Bronchial epithelial cell (primary cell): ENCODE measurements around the gene TSPAN15. TPM values are rescaled to one million over a fixed set of nuclear protein-coding genes. Genes with fewer than 3 reads are reported as not detected.

ENCODE experiments used
- DNase-seq: peaks from one replicate; pipeline ENCODE4 v3.0.0-alpha.2; 2010; ENCODE audit warnings: low read depth
- FAIRE-seq: peaks from 2 replicates; lab custom pipeline; 2011; peaks lifted over from hg19 to GRCh38; lab: Jason Lieb, UNC
- H3K27me3 ChIP-seq: 2 replicates; pipeline ENCODE4 v1.5.1; 2011; ENCODE audit warnings: low read length; ENCODE audit not compliant: control insufficient read depth, insufficient read depth
- H3K36me3 ChIP-seq: 2 replicates; pipeline ENCODE4 v1.5.1; 2011; ENCODE audit warnings: low read length; ENCODE audit not compliant: control insufficient read depth, insufficient read depth
- H3K4me3 ChIP-seq: 2 replicates; pipeline ENCODE4 v1.5.1; 2011; ENCODE audit warnings: mild to moderate bottlenecking, low read depth, low read length, control low read depth
- total RNA-seq: library from RNA; depleted of rRNA; stranded (reverse); fragments of >200 nt; gene quantifications from 2 replicates; pipeline ENCODE4 v1.2.1, GENCODE V29; 2014
- TF ChIP-seq, protein P1 (sequence below): IDR thresholded peaks from 2 replicates; pipeline ENCODE4 v1.5.1; 2011; ENCODE audit warnings: mild to moderate bottlenecking, moderate library complexity, low read length, control low read depth, inconsistent platforms; ENCODE audit not compliant: insufficient read depth, severe bottlenecking

The TSPAN15 gene
- total RNA-seq, 1 donor from 2014 or later: 12.1 TPM

DNA sequence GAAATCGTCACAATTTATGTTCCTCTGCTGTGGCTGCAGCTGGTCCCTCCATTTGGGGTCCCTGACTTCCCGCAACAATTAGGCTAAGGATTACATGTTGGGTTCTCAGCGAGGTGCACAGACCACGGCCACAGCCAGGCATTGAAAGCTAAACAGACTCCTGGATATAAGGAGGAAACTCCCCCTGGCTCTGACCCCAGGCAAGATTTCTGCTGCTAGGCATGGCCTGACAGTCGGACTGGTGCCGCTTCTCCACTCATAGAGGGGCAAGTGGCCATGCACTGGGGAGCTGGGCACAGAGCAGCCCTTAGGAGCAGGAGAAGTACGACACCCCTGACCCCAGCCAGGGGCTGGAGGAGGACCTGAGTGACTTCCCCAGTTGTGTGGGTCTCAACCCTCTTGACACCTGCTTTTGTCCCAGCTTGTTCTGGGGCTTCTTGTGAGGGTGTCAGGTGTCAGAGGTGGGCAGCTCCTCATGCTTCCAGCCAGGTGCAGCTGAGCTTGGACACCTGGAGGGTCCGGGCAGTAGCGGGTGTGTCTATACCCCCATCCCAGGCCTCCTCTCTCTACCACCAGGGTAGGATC is 38.3 kb downstream of the TSPAN15 start:
- H3K4me3 ChIP-seq: no peak overlapping the region
- H3K36me3 ChIP-seq: no peaks in the 10 kb centered on the region
- DNase-seq: no peak
- TF ChIP-seq, protein P1, sequence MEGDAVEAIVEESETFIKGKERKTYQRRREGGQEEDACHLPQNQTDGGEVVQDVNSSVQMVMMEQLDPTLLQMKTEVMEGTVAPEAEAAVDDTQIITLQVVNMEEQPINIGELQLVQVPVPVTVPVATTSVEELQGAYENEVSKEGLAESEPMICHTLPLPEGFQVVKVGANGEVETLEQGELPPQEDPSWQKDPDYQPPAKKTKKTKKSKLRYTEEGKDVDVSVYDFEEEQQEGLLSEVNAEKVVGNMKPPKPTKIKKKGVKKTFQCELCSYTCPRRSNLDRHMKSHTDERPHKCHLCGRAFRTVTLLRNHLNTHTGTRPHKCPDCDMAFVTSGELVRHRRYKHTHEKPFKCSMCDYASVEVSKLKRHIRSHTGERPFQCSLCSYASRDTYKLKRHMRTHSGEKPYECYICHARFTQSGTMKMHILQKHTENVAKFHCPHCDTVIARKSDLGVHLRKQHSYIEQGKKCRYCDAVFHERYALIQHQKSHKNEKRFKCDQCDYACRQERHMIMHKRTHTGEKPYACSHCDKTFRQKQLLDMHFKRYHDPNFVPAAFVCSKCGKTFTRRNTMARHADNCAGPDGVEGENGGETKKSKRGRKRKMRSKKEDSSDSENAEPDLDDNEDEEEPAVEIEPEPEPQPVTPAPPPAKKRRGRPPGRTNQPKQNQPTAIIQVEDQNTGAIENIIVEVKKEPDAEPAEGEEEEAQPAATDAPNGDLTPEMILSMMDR: no peak
- peak; percentile 60 for FAIRE-seq
- no peaks in the 10 kb centered on the region for H3K27me3 ChIP-seq

DNA sequence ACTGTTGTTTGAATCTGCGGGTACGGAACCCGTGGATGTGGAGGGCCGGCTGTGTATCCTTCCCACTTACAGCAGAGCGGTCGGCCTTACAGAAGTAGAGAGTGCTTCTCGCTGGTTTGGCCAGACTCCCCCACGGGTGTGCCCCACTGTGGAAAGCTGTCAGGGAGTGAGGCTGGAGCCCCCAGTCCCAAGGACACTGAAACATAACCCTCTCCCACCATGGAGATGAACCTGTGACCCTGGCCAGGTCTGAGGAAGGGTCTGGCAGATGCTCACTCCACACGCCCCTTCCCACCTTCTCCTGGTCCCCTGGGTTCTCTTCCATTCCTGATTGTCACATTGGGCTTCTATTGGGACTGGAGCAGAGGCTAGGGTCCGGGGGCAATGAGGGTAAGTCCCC is 39.6 kb downstream of the TSPAN15 start:
- DNase-seq (no peak), FAIRE-seq (no peak)
- Histone ChIP-seq H3K4me3 (no peak overlapping the region), H3K36me3 (no peaks in the 10 kb centered on the region), H3K27me3 (no peaks in the 10 kb centered on the region)
- TF ChIP-seq, protein P1: no peak

DNA sequence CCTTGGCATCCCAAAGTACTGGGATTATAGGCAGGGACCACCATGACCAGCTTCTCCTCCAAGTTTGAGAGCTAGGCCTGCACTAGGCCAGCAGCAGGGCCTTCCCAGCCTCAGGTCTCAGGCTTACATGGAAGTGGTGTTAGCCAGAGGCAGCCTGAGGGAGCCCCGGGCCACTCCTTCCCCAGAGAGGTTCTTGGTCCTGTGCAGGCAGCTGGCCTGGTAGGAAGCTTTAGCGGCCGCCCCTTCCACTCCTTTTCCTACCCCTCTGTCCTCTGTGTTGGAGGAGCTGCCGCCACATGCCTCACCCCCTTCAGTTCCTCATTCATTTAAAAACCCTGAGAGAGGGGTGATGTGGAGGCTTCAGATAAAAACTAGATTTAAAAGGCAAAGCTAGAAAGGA is 40.3 kb downstream of the TSPAN15 start:
- Histone ChIP-seq H3K4me3 (no peak overlapping the region), H3K27me3 (no peaks in the 10 kb centered on the region), H3K36me3 (no peaks in the 10 kb centered on the region)
- DNase-seq (no peak), FAIRE-seq (no peak)
- TF ChIP-seq, protein P1: no peak

DNA sequence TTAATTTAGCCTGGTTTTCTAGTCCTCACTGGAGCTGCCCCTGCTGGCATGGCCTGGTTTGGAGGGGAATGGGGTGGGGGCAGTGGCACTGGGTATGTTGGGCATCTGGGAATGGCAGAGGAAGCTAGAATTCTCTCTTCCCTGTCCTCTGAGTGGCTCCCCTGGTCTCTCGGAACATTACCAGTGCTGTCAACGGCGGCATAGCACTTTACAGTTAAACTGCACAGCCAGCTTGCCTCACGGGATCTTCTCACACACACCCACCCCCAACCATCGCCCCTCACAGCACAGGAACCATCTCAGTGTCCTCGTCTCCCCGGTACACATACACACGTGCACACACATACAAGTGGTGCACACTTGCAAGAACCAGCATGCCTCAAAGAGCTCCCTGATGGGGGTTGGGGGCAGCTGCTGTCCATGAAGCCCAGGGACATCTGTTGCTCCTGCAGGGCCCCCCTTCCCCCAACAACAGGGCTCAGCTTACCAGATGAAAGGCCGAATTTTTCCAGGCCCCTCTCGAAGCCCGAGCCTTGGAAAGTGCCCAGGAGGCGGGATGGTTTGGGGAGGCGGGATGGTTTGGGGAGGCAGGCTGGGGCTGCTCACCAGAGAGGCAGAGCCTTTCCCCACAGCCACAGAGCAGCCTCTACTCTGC is 41.0 kb downstream of the TSPAN15 start:
- TF ChIP-seq, protein P1: no peak
- FAIRE-seq (peak; percentile 23), DNase-seq (no peak)
- Histone ChIP-seq H3K4me3 (no peak overlapping the region), H3K27me3 (no peaks in the 10 kb centered on the region), H3K36me3 (no peaks in the 10 kb centered on the region)

DNA sequence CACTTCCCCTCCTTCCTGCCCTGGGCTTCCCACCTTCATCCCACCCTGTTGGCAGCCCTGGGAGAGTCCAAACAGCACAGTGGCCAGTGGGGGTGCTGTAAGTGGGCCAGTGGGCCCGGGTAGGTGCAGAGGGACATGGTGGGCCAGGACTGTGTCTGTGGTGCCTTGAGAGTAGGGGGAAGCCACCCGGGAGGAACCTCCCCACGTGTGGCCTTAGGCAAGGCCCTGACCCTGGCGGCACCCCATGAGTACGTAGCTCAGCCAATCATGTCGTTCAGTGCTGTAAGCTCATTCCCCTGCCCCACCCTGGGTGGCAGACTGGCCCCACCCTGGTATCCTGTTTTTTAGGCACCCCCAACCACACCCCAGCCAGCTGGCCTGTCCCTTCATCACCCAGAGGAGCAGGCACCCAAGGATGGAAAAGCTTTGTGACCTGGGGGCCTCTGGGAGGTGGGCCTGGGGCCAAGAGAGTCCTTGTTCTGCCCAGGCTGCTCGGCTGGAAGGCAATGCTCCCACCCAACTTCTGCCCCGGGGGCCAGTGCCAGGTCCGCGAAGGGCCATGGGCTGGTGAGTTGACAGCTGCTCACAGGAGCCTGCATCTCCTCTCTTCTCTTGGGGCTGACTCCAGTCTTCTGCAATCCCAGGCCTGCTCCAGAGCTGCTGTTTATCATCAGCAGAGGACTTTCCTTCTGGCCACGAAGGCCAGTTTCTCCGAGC is 41.6 kb downstream of the TSPAN15 start:
- Histone ChIP-seq H3K4me3 (no peak overlapping the region), H3K27me3 (no peaks in the 10 kb centered on the region), H3K36me3 (no peaks in the 10 kb centered on the region)
- TF ChIP-seq, protein P1: no peak
- DNase-seq (no peak), FAIRE-seq (no peak)
